GM12878 (cell line): Measurements from ENCODE around the gene MATN1. TPM values are rescaled to one million over a fixed set of nuclear protein-coding genes. Genes with fewer than 3 reads are reported as not detected.

Experiments
- ATAC-seq: fragments of 200-7000 bp; cut with Tn5 transposase; 3 replicates; pipeline ENCODE4 v1.9.1; 2020; ENCODE audit warnings: mild to moderate bottlenecking, moderate library complexity
- BruUV-seq: library from RNA; stranded (reverse); fragments of 400-500 nt; replicated peaks from 2 replicates; lab custom pipeline; 2021; lab: Mats Ljungman, UMichigan
- CTCF ChIA-PET: fragments of 300-600 bp; sonication (Branson Sonifier 250); formaldehyde crosslinking; extraction: SDS; loops from one replicate; lab custom pipeline; 2021; ENCODE audit warnings: inconsistent platforms; lab: Yijun Ruan, JAX
- POLR2A ChIA-PET: fragments of 350-600 bp; formaldehyde crosslinking; extraction: SDS; loops from one replicate; lab custom pipeline; 2021; ENCODE audit warnings: inconsistent platforms; lab: Charles Lee
- RAD21 ChIA-PET: fragments of 300-600 bp; sonication (Branson Sonifier 250); formaldehyde crosslinking; loops from one replicate; lab custom pipeline; 2023; ENCODE audit warnings: antibody characterized with exemption; ENCODE audit not compliant: unreplicated experiment; lab: Charles Lee
- SMC1A ChIA-PET: fragments of 300-600 bp; sonication (Branson Sonifier 250); formaldehyde crosslinking; loops from one replicate; lab custom pipeline; 2023; ENCODE audit not compliant: unreplicated experiment, uncharacterized antibody; lab: Charles Lee
- DNase-seq: peaks from one replicate; pipeline ENCODE4 v3.0.0-alpha.2; 2011; ENCODE audit warnings: low read depth, low spot score
- FAIRE-seq: peaks from 3 replicates; lab custom pipeline; 2011; peaks lifted over from hg19 to GRCh38; lab: Jason Lieb, UNC
- H2AFZ ChIP-seq: 2 replicates; pipeline ENCODE4 v1.6.0; 2011; ENCODE audit warnings: low read depth, low read length, control low read depth; ENCODE audit not compliant: control insufficient read depth
- H3K27ac ChIP-seq: 2 replicates; pipeline ENCODE4 v1.5.1; 2011; ENCODE audit warnings: control low read depth; ENCODE audit not compliant: control insufficient read depth, insufficient read depth
- H3K27me3 ChIP-seq, 2 experiments: replicated peaks in 1 of 2; 2 replicates each; pipeline versions ENCODE4 v1.6.0 to v1.6.1; 2011; ENCODE audit warnings: low read length in 1 of 2; ENCODE audit not compliant: control insufficient read depth in 2 of 2, insufficient read depth in 2 of 2
- H3K36me3 ChIP-seq, 2 experiments: 2 replicates each; pipeline ENCODE4 v1.5.1; 2011; ENCODE audit warnings: low read length in 1 of 2; ENCODE audit not compliant: control insufficient read depth in 2 of 2, insufficient read depth in 2 of 2
- H3K4me1 ChIP-seq: 2 replicates; pipeline ENCODE4 v1.6.1; 2011; ENCODE audit warnings: mild to moderate bottlenecking, low read length, moderate library complexity, mixed read lengths; ENCODE audit not compliant: control insufficient read depth, insufficient read depth
- H3K4me2 ChIP-seq: 2 replicates; pipeline ENCODE4 v1.6.0; 2011; ENCODE audit warnings: control low read depth; ENCODE audit not compliant: control insufficient read depth, insufficient read depth
- H3K4me3 ChIP-seq: fragments of 200-600 bp; sonication (generic); 2 replicates; pipeline ENCODE4 v1.5.1; 2016
- H3K79me2 ChIP-seq: 2 replicates; pipeline ENCODE4 v1.6.0; 2011; ENCODE audit warnings: low read length; ENCODE audit not compliant: control insufficient read depth, insufficient read depth
- H3K9ac ChIP-seq: 2 replicates; pipeline ENCODE4 v1.8.0; 2011; ENCODE audit warnings: low read length, control low read depth, mixed read lengths; ENCODE audit not compliant: control insufficient read depth, insufficient read depth
- H3K9me3 ChIP-seq: replicated peaks from 3 replicates; pipeline ENCODE4 v1.5.1; 2011; ENCODE audit warnings: mild to moderate bottlenecking, low read length; ENCODE audit not compliant: control insufficient read depth, insufficient read depth
- H4K20me1 ChIP-seq: 2 replicates; pipeline ENCODE4 v1.6.0; 2011; ENCODE audit not compliant: control insufficient read depth, insufficient read depth
- BACH1 ChIP-seq: fragments of 450-650 bp; IDR thresholded peaks from 2 replicates; pipeline ENCODE4 v1.6.1; 2017; ENCODE audit warnings: mild to moderate bottlenecking, borderline replicate concordance
- JUNB ChIP-seq: IDR thresholded peaks from 2 replicates; pipeline ENCODE4 v1.6.1; 2016; ENCODE audit warnings: antibody characterized with exemption, mild to moderate bottlenecking
- NFIC ChIP-seq: IDR thresholded peaks from 2 replicates; pipeline ENCODE4 v1.6.1; 2012; ENCODE audit warnings: low read depth, mild to moderate bottlenecking, inconsistent platforms, low read length, moderate library complexity
- PAX5 ChIP-seq: IDR thresholded peaks from 2 replicates; pipeline ENCODE4 v1.6.1; 2011; ENCODE audit warnings: low read depth, low read length, borderline replicate concordance
- PML ChIP-seq: IDR thresholded peaks from 2 replicates; pipeline ENCODE4 v1.6.1; 2012; ENCODE audit warnings: low read length, inconsistent platforms
- RAD21 ChIP-seq: IDR thresholded peaks from 2 replicates; pipeline ENCODE4 v1.6.1; 2011; ENCODE audit warnings: mild to moderate bottlenecking, low read depth, low read length, moderate library complexity; ENCODE audit not compliant: insufficient read depth
- RB1 ChIP-seq: fragments of 450-650 bp; formaldehyde crosslinking; IDR thresholded peaks from 2 replicates; pipeline ENCODE4 v1.6.1; 2017; ENCODE audit warnings: mild to moderate bottlenecking, borderline replicate concordance
- SREBF2 ChIP-seq: IDR thresholded peaks from 2 replicates; pipeline ENCODE4 v1.6.1; 2012; ENCODE audit warnings: mild to moderate bottlenecking, low read length
- WGBS: methylation state at CpG from one replicate; pipeline ENCODE4 v1.1.6; 2016; ENCODE audit warnings: low lambda C conversion rate; ENCODE audit not compliant: insufficient replicate concordance, insufficient coverage; ENCODE audit errors: missing lambda C conversion rate; 5-methylcytosine and 5-hydroxymethylcytosine counted together
- in situ Hi-C: fragments of 300-500 bp; cut with MboI; formaldehyde crosslinking; loops from 9 replicates; pipeline ENCODE4 v1.14.3; 2018; ENCODE audit warnings: mixed read lengths
- intact Hi-C: fragments of 100-400 bp; cut with micrococcal nuclease; formaldehyde crosslinking; loops from one replicate; pipeline ENCODE4 v1.14.2; 2022; ENCODE audit not compliant: unreplicated experiment
- polyA plus RNA-seq, 11 experiments: library from polyadenylated mRNA; depleted of rRNA in 4 of 11; unstranded in 6 of 11; stranded (reverse) in 5 of 11; fragments of >200 nt; fragmentation: Nextera tagmentation in 4 of 11; fragmentation: Illumina TruSeq in 1 of 11; extraction: Ambion mirVana in 4 of 11; extraction: Trizol in 1 of 11; gene quantifications; 1 replicate in 1 of 11; 2 replicates in 10 of 11; pipeline versions ENCODE4 v1.2.1 to v1.2.3, GENCODE V29; 2011 to 2016; ENCODE audit warnings: inconsistent platforms in 2 of 11, missing spikeins in 2 of 11, low read depth in 1 of 11
- total RNA-seq, 4 experiments: library from RNA; depleted of rRNA in 3 of 4; stranded (reverse); fragments of >200 nt in 3 of 4; fragmentation: Illumina TruSeq in 1 of 4; extraction: Trizol in 1 of 4; gene quantifications; 2 replicates each; pipeline versions ENCODE4 v1.2.1 to v1.2.3, GENCODE V29; 2013 to 2021

The MATN1 gene
- total and polyA plus RNA-seq, 10 of the 15 experiments (the other 5 are each of a cell fraction or from before 2014, with no cell fraction given): 0.04 to 0.50 (median 0.10) TPM; not detected in 1

GRCh38 chr1:30693366-30693765, 30.0 kb downstream of the MATN1 start:
- 15% methylated on average over 3 of the region's 3 CpGs for WGBS
- H3K4me3 ChIP-seq: no peak overlapping the region
- no peak overlapping the region for H3K9ac ChIP-seq
- SMC1A ChIA-PET: no interaction called here
- in situ Hi-C loops: no loop called here
- H3K27me3 ChIP-seq: peaks cover 0 to 4% of the 10 kb centered on the region in 2 experiments; a peak in 2 of 4 replicates
- H3K79me2 ChIP-seq: no peaks in the 10 kb centered on the region
- no peak for FAIRE-seq
- H3K4me1 ChIP-seq: no peaks in the 10 kb centered on the region; the same call in 1 of the 2 replicates
- no peak overlapping the region for H2AFZ ChIP-seq
- H4K20me1 ChIP-seq: no peaks in the 10 kb centered on the region
- TF ChIP-seq NFIC: no peak
- TF ChIP-seq BACH1: no peak
- no peak for TF ChIP-seq PAX5
- TF ChIP-seq SREBF2: no peak
- TF ChIP-seq PML: no peak
- TF ChIP-seq, all 136 proteins: peak for 0
- Histone ChIP-seq H3K36me3 (no peaks in the 10 kb centered on the region), H3K27ac (no peak overlapping the region), H3K4me2 (no peak overlapping the region), H3K9me3 (no peaks in the 10 kb centered on the region)
- intact Hi-C loops: no loop called here
- CTCF ChIA-PET: interaction anchor here (0.6 kb wide), 1 partner anchor 15 kb away, joined by 3 read pairs; no protein-coding TSS in a partner anchor
- ATAC-seq (no peak), DNase-seq (no peak)
- POLR2A ChIA-PET: no interaction called here
- BruUV-seq: no TSS peak
- RAD21 ChIA-PET: no interaction called here

DNA sequence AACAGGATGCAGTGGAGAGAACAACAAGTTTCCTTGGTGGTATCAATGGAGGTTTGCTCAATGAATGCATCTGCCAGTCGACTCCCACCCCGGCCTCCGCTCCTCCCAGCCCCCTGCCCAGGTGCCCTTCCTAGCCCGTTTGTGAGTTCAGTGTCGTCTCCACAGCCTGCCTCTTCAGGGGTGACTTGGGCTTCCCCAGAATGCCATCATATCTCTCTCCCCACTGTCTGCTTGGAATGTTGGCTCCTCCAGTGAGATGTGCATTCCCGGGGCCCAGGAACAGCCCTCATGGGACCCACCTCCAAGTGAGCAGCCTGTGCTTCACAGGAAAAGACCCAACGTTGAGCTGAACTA, 30.5 kb downstream of the MATN1 start:
- TF ChIP-seq RB1: no peak
- no peak for TF ChIP-seq PML
- no peak for TF ChIP-seq RAD21
- no peak for TF ChIP-seq JUNB
- POLR2A ChIA-PET: no interaction called here
- Histone ChIP-seq H3K9me3 (no peaks in the 10 kb centered on the region), H3K4me2 (no peak overlapping the region), H3K27me3 (peaks cover 0 to 4% of the 10 kb centered on the region in 2 experiments; a peak in 2 of 4 replicates), H2AFZ (no peak overlapping the region), H4K20me1 (no peaks in the 10 kb centered on the region), H3K4me3 (no peak overlapping the region), H3K4me1 (no peaks in the 10 kb centered on the region; the same call in 1 of the 2 replicates), H3K9ac (no peak overlapping the region), H3K79me2 (no peaks in the 10 kb centered on the region), H3K27ac (no peak overlapping the region), H3K36me3 (no peaks in the 10 kb centered on the region)
- SMC1A ChIA-PET: no interaction called here
- no peak for ATAC-seq
- RAD21 ChIA-PET: no interaction called here
- intact Hi-C loops (no loop called here), in situ Hi-C loops (no loop called here)
- DNase-seq: no peak
- BruUV-seq: no TSS peak
- CTCF ChIA-PET: no interaction called here
- 52% methylated on average over 7 of the region's 7 CpGs for WGBS
- FAIRE-seq: no peak
